A172 (cell line): ENCODE measurements around the gene UBE2C. TPM values are rescaled to one million over a fixed set of nuclear protein-coding genes. Genes with fewer than 3 reads are reported as not detected.
A peak's percentile ranks its signal among the peaks of the same experiment; 100 is the strongest.
"Not testable (repeated sequence)": the region's sequence is repeated elsewhere in the genome, so short reads cannot be mapped to it uniquely, and the experiment has no call there.

Source experiments
- DNase-seq: peaks from one replicate; pipeline ENCODE4 v3.0.0-alpha.2; 2015; ENCODE audit warnings: low spot score
- total RNA-seq: library from RNA; depleted of rRNA; stranded (reverse); fragments of >200 nt; shearing (Covaris generic); gene quantifications from 2 replicates; pipeline ENCODE4 v1.2.3, GENCODE V29; 2014; rRNA removed

Gene UBE2C
- 206 and 210 TPM in 2 replicates for total RNA-seq

- peak; percentile 100 for DNase-seq
Measured at GRCh38 chr20:45812157-45813005, at the start of gene UBE2C. Gene UBE2C, plus strand, starts transcription at chr20:45812644. Its CDS starts 52 bp downstream, at chr20:45812696.

GRCh38 chr20:45764618-45765282 lies 47.7 kb upstream of the UBE2C start:
- not testable (repeated sequence) for DNase-seq

GRCh38 chr20:45765307-45765875 lies 47.1 kb upstream of the UBE2C start:
- no peak for DNase-seq

GRCh38 chr20:45765980-45766379 lies 46.5 kb upstream of the UBE2C start:
- DNase-seq = no peak

- DNase-seq = no peak
Measured at GRCh38 chr20:45768479-45768878, 44.0 kb upstream of the UBE2C start.

GRCh38 chr20:45771182-45771759 lies 41.2 kb upstream of the UBE2C start:
- peak; percentile 82 for DNase-seq

- no peak for DNase-seq
Measured at GRCh38 chr20:45772693-45773092, 39.8 kb upstream of the UBE2C start.

GRCh38 chr20:45774945-45775344 lies 37.5 kb upstream of the UBE2C start:
- no peak for DNase-seq

GRCh38 chr20:45775411-45775810 lies 37.0 kb upstream of the UBE2C start:
- DNase-seq = no peak

- no peak for DNase-seq
Measured at GRCh38 chr20:45776931-45777330, 35.5 kb upstream of the UBE2C start.

GRCh38 chr20:45779011-45779915 lies 33.2 kb upstream of the UBE2C start:
- DNase-seq = peak; percentile 100

GRCh38 chr20:45780159-45780558 lies 32.3 kb upstream of the UBE2C start:
- DNase-seq = no peak

- peak; percentile 98 for DNase-seq
Measured at GRCh38 chr20:45781391-45781931, 31.0 kb upstream of the UBE2C start.

GRCh38 chr20:45782890-45783289 lies 29.6 kb upstream of the UBE2C start:
- peak; percentile 54 for DNase-seq

- no peak for DNase-seq
Measured at GRCh38 chr20:45783656-45784294, 28.7 kb upstream of the UBE2C start.

- no peak for DNase-seq
Measured at GRCh38 chr20:45788351-45788750, 24.1 kb upstream of the UBE2C start.

- DNase-seq = no peak
Measured at GRCh38 chr20:45792317-45793118, 19.9 kb upstream of the UBE2C start.

GRCh38 chr20:45796337-45797065 lies 15.9 kb upstream of the UBE2C start:
- no peak for DNase-seq

- DNase-seq = not testable (repeated sequence)
Measured at GRCh38 chr20:45797510-45797909, 14.9 kb upstream of the UBE2C start.
